GM12801 (cell line): ENCODE measurements around the gene NKIRAS1.

ENCODE experiments used
- TF ChIP-seq, protein P1 (sequence below): IDR thresholded peaks from one replicate; pipeline ENCODE4 v1.5.1; 2011; ENCODE audit warnings: control low read depth; ENCODE audit not compliant: insufficient read length; ENCODE audit errors: extremely low read depth

Gene NKIRAS1

DNA sequence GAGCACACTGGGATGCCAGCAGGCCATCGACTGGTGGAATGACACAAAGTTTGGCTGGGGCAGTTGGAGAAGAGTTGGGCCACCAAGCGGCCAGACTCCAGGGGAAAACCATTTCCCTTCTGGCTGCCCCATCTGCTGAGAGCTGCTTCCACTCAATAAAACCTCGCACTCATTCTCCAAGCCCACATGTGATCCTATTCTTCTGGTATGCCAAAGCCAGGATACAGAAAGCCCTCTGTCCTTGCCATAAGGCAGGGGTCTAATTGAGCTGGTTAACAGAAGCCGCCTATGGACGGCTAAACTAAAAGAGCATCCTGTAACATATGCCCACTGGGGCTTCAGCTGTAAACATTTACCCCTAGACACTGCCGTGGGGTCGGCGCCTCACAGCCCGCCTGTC lies 55.1 kb downstream of the NKIRAS1 start:
- TF ChIP-seq, protein P1, sequence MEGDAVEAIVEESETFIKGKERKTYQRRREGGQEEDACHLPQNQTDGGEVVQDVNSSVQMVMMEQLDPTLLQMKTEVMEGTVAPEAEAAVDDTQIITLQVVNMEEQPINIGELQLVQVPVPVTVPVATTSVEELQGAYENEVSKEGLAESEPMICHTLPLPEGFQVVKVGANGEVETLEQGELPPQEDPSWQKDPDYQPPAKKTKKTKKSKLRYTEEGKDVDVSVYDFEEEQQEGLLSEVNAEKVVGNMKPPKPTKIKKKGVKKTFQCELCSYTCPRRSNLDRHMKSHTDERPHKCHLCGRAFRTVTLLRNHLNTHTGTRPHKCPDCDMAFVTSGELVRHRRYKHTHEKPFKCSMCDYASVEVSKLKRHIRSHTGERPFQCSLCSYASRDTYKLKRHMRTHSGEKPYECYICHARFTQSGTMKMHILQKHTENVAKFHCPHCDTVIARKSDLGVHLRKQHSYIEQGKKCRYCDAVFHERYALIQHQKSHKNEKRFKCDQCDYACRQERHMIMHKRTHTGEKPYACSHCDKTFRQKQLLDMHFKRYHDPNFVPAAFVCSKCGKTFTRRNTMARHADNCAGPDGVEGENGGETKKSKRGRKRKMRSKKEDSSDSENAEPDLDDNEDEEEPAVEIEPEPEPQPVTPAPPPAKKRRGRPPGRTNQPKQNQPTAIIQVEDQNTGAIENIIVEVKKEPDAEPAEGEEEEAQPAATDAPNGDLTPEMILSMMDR = no peak

DNA sequence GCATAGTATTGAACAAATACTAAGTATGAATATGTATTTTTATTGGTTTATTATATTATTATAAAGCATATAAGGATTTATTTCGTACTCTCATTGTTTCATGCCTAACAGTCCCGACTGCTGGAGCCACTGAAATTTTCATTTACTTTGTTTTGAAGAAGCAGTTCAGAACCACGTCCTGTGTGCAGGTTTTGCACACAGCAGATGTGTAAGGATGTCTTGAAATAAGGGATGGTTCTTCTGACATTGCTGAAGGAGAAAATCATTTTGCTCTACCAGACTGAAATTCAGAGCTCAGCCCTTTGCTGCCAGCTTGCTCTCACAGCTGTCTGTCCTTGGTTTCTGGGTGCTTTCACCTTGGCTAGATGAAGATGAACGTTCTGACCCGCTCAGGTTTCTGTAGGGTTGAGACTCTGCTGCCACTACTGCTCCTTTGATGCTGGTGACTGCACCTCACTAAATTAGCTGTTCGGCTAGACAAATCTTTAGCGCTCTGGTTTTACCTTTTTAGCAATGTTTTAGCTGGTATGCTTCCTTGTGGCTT lies 56.9 kb downstream of the NKIRAS1 start:
- TF ChIP-seq, protein P1 = no peak

DNA sequence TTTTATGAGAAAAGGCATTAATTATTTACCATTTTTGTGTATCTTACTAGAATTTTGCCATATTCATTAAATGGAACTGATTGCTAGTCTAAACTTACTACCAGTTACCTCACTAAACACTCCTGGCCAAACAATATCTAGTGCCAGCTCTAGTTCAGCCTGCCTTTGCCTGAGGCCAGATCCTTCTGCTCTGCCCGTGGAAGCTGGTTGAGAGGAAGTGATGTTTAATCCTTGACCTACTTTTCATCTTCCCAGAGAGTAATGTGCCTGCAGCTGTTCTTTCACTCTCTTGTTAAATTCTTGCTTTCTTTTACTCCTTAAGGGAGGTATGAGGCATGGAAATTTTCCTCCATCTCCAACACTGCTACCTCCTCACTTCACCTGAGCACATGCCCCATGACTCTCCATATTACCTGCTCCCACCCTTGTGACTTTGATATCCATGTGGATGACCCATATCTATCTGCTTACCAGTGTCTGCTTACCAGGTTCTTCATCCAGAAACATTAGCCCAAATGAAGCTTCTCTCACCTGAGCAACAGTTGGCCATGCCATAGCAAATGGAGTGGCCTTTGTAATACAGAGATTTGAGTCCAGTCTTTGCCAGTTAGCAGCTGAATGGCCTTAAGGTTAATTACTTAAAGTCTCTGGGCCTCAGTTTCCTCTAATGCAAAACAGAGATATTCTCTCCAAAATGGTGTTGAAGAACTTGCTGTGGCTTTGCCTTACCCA lies 57.6 kb downstream of the NKIRAS1 start:
- TF ChIP-seq, protein P1 = no peak

GRCh38 chr3:23856286-23856685 lies 60.5 kb downstream of the NKIRAS1 start:
- TF ChIP-seq, protein P1 = no peak

DNA sequence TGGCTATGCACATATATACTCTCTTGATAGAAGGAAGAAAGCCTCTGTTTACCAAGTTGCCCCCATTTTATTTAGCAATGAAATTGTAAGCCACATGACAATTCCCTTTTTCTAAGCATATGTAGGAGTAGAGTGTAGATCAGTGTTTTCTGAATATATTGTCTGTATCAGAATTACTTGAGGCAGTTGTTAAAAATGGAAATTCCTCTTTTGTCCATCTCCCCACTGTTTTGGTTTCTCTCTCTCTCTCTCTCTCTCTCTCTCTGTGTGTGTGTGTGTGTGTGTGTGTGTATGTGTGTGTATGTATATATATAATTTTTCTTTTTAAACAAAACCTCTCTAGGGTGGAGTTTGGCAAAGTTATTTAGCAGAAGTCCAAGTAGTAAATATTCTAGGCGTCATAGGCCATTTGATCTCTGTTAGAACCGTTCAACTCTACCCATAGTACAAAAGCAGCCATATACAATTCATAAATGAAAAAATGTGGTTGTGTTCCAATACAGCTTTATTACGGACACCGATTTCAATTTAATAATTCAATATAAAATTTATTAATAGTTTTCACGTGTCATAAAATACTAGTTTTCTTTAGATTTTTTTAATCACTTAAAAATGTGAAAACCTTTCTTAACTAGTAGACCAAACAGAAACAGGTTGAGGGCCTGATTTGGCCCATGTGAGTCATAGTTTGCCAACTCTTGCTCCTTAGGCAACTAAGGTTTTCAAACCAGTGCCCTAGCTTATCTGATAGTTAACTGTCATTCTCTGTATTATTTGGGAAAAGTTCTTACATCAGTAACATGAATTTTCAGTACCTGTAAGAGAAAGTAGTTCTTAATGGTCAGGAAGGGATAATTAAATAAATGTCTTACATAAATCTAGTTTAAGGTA lies 71.2 kb downstream of the NKIRAS1 start:
- TF ChIP-seq, protein P1 = no peak

GRCh38 chr3:23843869-23844268 lies 72.9 kb downstream of the NKIRAS1 start:
- TF ChIP-seq, protein P1 = no peak
